Activated effector memory CD4-positive, alpha-beta T cell treated with anti-CD3 and anti-CD28 coated beads, Interleukin-2, amount 50 U/mL, for 16 hours (primary cell): ENCODE results near the gene LRRN3.
A peak's percentile ranks its signal among the peaks of the same experiment; 100 is the strongest.
"Not testable (repeated sequence)": the region's sequence is repeated elsewhere in the genome, so short reads cannot be mapped to it uniquely, and the experiment has no call there.

Experiments used
- DNase-seq: peaks from one replicate; pipeline ENCODE4 v3.0.0-alpha.2; 2020

Gene LRRN3

GRCh38 chr7:111090846-111091245 lies at the start of gene LRRN3:
Gene LRRN3, plus strand, starts transcription at chr7:111091127. Its CDS starts 31,646 bp downstream, at chr7:111122773.
- peak; percentile 69 for DNase-seq

GRCh38 chr7:111041577-111041976 lies 49.4 kb upstream of the LRRN3 start:
- DNase-seq = no peak

GRCh38 chr7:111042842-111043241 lies 48.1 kb upstream of the LRRN3 start:
- no peak for DNase-seq

- no peak for DNase-seq
Observed at GRCh38 chr7:111043561-111043960, 47.4 kb upstream of the LRRN3 start.

- DNase-seq = no peak
Observed at GRCh38 chr7:111045449-111045848, 45.5 kb upstream of the LRRN3 start.

- DNase-seq = no peak
Observed at GRCh38 chr7:111047595-111047994, 43.3 kb upstream of the LRRN3 start.

GRCh38 chr7:111049971-111050680 lies 40.8 kb upstream of the LRRN3 start:
- no peak for DNase-seq

GRCh38 chr7:111050875-111051416 lies 40.0 kb upstream of the LRRN3 start:
- no peak for DNase-seq

- no peak for DNase-seq
Observed at GRCh38 chr7:111051832-111052231, 39.1 kb upstream of the LRRN3 start.

- no peak for DNase-seq
Observed at GRCh38 chr7:111053035-111053434, 37.9 kb upstream of the LRRN3 start.

GRCh38 chr7:111056371-111056770 lies 34.6 kb upstream of the LRRN3 start:
- no peak for DNase-seq

- DNase-seq = no peak
Observed at GRCh38 chr7:111057066-111057465, 33.9 kb upstream of the LRRN3 start.

GRCh38 chr7:111059833-111060232 lies 31.1 kb upstream of the LRRN3 start:
- no peak for DNase-seq

GRCh38 chr7:111063166-111063565 lies 27.8 kb upstream of the LRRN3 start:
- no peak for DNase-seq

- DNase-seq = no peak
Observed at GRCh38 chr7:111067251-111067650, 23.7 kb upstream of the LRRN3 start.

GRCh38 chr7:111067682-111068081 lies 23.2 kb upstream of the LRRN3 start:
- DNase-seq = no peak

GRCh38 chr7:111068618-111069017 lies 22.3 kb upstream of the LRRN3 start:
- DNase-seq = no peak

GRCh38 chr7:111071556-111071955 lies 19.4 kb upstream of the LRRN3 start:
- DNase-seq = no peak

GRCh38 chr7:111072658-111073057 lies 18.3 kb upstream of the LRRN3 start:
- DNase-seq = not testable (repeated sequence)

- DNase-seq = no peak
Observed at GRCh38 chr7:111074071-111074747, 16.7 kb upstream of the LRRN3 start.

GRCh38 chr7:111074748-111075146 lies 16.2 kb upstream of the LRRN3 start:
- DNase-seq = no peak

GRCh38 chr7:111075498-111075897 lies 15.4 kb upstream of the LRRN3 start:
- no peak for DNase-seq

- no peak for DNase-seq
Observed at GRCh38 chr7:111076205-111076604, 14.7 kb upstream of the LRRN3 start.

GRCh38 chr7:111077001-111077400 lies 13.9 kb upstream of the LRRN3 start:
- DNase-seq = no peak
